Activated CD4-positive, alpha-beta memory T cell treated with anti-CD3 and anti-CD28 coated beads, Interleukin-2, amount 10 ng/mL, durations not matched to agents 7 days and 5 days (primary cell): Measurements from ENCODE around the gene CAVIN2. TPM values are rescaled to one million over a fixed set of nuclear protein-coding genes. Genes with fewer than 3 reads are reported as not detected.

Experiments used
- CTCF ChIA-PET: fragments of 350-600 bp; sonication (Branson Sonifier 250); formaldehyde crosslinking; loops from one replicate; lab custom pipeline; 2021; ENCODE audit warnings: antibody characterized with exemption, inconsistent platforms; lab: Charles Lee
- POLR2A ChIA-PET: fragments of 350-600 bp; sonication (Branson Sonifier 250); formaldehyde crosslinking; loops from one replicate; lab custom pipeline; 2021; ENCODE audit warnings: antibody characterized with exemption; lab: Charles Lee
- DNase-seq: peaks from one replicate; pipeline ENCODE4 v3.0.0-alpha.2; 2020
- H3K27ac Mint-ChIP-seq: one replicate; pipeline ENCODE4 v1.8.0; 2021; ENCODE audit warnings: mild to moderate bottlenecking, mixed read lengths
- H3K27me3 Mint-ChIP-seq: one replicate; pipeline ENCODE4 v1.8.0; 2021; ENCODE audit warnings: mixed read lengths
- H3K36me3 Mint-ChIP-seq: one replicate; pipeline ENCODE4 v1.8.0; 2021; ENCODE audit warnings: low read depth, mixed read lengths
- H3K4me1 Mint-ChIP-seq: one replicate; pipeline ENCODE4 v1.8.0; 2021; ENCODE audit warnings: mixed read lengths
- H3K4me3 Mint-ChIP-seq: one replicate; pipeline ENCODE4 v1.8.0; 2021; ENCODE audit warnings: mild to moderate bottlenecking, mixed read lengths
- H3K9me3 Mint-ChIP-seq: one replicate; pipeline ENCODE4 v1.8.0; 2021; ENCODE audit warnings: mixed read lengths
- total RNA-seq, 2 experiments: library from RNA; stranded (reverse); gene quantifications; one replicate each; pipeline ENCODE4 v1.2.3, GENCODE V29; 2021

CAVIN2 gene
- total RNA-seq, 2 experiments from 2014 or later = not detected

DNA sequence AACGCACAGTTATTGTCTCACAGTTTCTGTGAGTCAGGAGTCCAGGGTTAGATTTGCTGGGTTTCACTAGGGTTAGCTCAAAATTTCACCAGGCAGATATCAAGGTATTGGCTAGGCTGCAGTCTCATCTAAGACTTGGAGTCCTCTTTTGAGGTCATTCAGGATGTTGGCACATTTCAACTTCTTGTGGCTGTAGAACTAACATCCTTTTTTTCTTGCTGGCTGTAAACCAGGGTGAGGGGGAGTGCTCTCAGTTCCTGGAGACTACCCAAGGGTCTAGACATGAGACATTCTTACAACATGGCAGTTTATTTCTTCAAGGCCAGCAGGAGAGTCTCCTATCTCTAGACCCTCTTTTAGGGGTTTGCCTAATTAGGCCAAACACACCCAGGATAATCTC is 12.8 kb upstream of the CAVIN2 start:
- peaks cover 12% of the 10 kb centered on the region for H3K27me3 Mint-ChIP-seq
- no peak overlapping the region for H3K4me3 Mint-ChIP-seq
- CTCF ChIA-PET = no interaction called here
- H3K27ac Mint-ChIP-seq = no peak overlapping the region
- no peak for DNase-seq
- POLR2A ChIA-PET = no interaction called here
- H3K9me3 Mint-ChIP-seq = no peaks in the 10 kb centered on the region
- no peaks in the 10 kb centered on the region for H3K4me1 Mint-ChIP-seq
- H3K36me3 Mint-ChIP-seq = no peaks in the 10 kb centered on the region

DNA sequence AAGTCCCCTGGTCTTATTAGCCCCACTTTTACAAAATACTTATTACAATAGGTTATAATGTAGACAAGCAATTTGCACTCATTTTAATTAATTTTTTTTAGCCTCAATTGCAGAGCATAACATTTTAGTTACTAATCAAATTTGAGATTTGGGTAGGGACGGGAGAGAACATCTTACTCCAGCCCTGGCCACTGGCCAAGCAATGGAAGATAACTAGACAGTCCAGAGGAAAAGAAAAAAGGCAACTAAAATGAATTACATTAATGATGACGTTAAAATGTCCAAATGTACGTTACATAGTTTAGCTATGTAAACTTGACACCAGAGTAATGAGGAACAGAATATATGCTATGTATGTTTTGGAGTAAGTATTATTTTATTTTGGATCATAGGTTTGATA is 11.0 kb upstream of the CAVIN2 start:
- Mint-ChIP-seq H3K27me3 (peaks cover 21% of the 10 kb centered on the region), H3K4me3 (no peak overlapping the region), H3K27ac (no peak overlapping the region), H3K4me1 (no peaks in the 10 kb centered on the region), H3K9me3 (no peaks in the 10 kb centered on the region), H3K36me3 (no peaks in the 10 kb centered on the region)
- ChIA-PET CTCF (no interaction called here), POLR2A (no interaction called here)
- no peak for DNase-seq

DNA sequence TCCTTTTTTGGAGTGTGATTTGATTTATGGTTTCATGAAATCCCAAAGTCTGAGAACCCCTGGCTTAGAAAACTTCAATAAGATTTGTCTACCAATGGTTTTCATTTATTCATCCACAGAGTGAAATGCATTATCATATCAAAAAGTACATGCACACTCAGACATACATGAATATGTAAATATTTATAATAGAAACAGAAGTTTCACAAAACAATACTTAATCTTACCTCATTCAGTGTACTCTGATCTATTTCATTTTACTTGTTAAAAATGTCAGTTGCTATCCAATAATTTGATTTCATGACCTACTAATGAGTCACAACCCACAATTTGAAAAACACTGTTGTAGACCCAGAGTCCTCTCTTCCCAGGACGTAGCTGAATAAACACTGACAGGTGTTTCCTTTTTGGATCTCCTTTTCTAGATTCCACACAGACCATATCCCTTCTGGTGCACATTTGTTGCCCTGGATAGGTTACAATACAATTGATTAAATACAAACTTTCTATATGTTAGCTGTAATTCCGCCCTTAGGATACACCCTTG is 10.4 kb upstream of the CAVIN2 start:
- no peaks in the 10 kb centered on the region for H3K9me3 Mint-ChIP-seq
- H3K36me3 Mint-ChIP-seq = no peaks in the 10 kb centered on the region
- H3K27me3 Mint-ChIP-seq = peaks cover 23% of the 10 kb centered on the region
- no peak for DNase-seq
- no peaks in the 10 kb centered on the region for H3K4me1 Mint-ChIP-seq
- no peak overlapping the region for H3K4me3 Mint-ChIP-seq
- POLR2A ChIA-PET = no interaction called here
- CTCF ChIA-PET = no interaction called here
- no peak overlapping the region for H3K27ac Mint-ChIP-seq

DNA sequence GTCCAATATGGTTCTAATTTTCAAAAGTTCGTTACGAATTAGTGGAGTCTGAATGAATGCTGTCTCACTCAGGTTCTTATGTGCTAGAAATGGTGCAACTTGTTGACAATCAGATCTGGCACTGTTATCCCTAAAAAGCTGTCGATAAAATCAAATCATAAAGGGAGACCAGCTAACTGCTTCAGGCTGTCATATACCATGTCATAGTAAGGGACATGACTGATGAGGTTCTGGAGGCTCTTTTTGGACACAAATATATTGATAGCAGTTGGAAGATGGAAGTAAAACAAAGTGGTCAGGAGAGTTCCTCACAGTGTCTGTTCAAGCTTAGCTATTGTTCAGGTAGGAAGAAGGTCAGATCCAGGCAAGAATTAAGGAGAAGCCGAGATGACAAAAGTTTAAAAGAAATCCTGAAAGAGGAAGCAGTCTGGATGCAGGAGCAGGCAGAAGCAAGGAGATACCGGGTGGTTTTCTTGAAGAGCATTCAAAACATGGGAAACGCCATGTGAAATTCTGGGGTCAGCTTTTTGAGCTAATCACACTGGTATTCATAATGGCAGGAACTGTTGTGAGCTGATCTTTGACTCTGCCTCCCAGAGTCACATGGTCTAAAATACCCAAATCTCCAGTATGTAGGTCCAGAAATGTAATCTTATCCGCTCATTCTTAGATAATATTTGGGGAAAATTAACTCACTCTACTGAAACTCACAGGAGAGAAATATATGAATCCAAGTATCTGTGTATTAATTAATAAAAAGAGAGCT is 9.4 kb upstream of the CAVIN2 start:
- no peak for DNase-seq
- no peak overlapping the region for H3K27ac Mint-ChIP-seq
- H3K36me3 Mint-ChIP-seq = no peaks in the 10 kb centered on the region
- H3K27me3 Mint-ChIP-seq = peaks cover 29% of the 10 kb centered on the region
- ChIA-PET CTCF (no interaction called here), POLR2A (no interaction called here)
- no peaks in the 10 kb centered on the region for H3K9me3 Mint-ChIP-seq
- H3K4me1 Mint-ChIP-seq = no peaks in the 10 kb centered on the region
- H3K4me3 Mint-ChIP-seq = no peak overlapping the region

DNA sequence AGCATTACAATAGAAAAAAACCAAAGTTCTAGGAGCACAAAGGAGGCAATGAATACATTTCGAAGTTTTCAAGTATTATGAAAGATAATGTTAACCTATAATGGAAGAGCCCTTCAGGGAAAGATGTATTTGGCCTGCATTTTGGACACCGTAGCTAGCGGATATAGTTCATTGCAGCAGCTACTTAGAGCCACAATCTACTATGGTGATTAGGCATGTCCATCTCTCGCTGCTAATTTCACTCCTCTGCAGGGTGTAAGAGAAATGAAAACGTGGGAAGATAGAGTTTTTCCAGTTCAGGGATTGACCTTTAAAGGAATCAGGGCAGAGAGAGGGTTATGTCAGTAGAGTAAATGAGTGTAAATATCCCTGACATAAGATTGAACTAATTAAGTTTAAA is 8.5 kb upstream of the CAVIN2 start:
- Mint-ChIP-seq H3K36me3 (no peaks in the 10 kb centered on the region), H3K27me3 (peaks cover 30% of the 10 kb centered on the region), H3K9me3 (no peaks in the 10 kb centered on the region), H3K4me1 (no peaks in the 10 kb centered on the region), H3K4me3 (no peak overlapping the region), H3K27ac (no peak overlapping the region)
- POLR2A ChIA-PET = no interaction called here
- CTCF ChIA-PET = no interaction called here
- no peak for DNase-seq

DNA sequence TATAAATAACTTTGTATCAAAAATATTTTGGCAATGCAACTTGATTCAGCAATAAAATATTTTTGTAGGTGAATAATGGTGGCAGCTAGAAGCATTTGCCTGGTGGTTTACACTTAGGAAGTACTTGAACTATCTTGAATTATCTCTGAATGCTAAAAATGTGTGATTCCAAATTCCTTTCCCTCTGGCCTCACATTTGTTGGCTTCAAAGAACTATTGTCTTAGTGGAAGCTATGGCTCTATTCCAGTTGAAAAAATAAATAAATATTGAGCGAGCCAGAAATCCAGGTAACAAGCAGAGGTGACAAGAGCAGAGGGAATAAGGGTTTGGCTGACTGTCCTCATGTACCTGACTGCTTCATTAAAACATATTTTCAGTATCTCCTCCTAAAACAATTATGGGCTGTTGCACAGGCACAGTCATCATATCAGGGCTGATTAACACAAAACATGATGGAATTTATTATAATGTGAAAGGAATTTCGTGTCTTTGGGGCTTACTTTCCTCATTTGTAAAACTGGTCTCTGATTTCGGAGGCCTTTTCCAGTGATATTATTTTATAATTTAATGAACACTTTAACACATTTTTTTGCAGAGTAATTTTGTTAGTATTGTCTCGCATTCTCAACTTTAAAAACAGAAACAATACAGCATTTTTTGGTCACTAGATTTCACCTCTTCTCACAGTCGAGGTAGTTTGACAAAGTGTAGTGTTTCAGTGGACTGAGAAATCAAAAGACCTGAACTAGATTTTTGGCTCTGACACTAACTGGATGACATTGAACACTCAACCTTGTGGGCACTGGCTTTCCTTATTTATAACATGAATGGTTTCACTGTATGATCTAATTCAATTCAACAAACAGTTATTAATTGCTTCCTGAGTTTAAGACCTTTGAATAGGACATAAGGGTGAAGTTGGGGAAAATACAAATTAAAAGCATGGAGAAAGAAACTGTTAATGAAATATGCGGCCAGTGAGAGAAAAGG is 7.8 kb upstream of the CAVIN2 start:
- Mint-ChIP-seq H3K27ac (no peak overlapping the region), H3K4me1 (no peaks in the 10 kb centered on the region), H3K9me3 (no peaks in the 10 kb centered on the region), H3K4me3 (no peak overlapping the region), H3K27me3 (peaks cover 34% of the 10 kb centered on the region), H3K36me3 (no peaks in the 10 kb centered on the region)
- CTCF ChIA-PET = interaction anchor here (1.0 kb wide), 1 partner anchor 291 kb away, joined by 3 read pairs; no protein-coding TSS in a partner anchor
- no peak for DNase-seq
- POLR2A ChIA-PET = no interaction called here

DNA sequence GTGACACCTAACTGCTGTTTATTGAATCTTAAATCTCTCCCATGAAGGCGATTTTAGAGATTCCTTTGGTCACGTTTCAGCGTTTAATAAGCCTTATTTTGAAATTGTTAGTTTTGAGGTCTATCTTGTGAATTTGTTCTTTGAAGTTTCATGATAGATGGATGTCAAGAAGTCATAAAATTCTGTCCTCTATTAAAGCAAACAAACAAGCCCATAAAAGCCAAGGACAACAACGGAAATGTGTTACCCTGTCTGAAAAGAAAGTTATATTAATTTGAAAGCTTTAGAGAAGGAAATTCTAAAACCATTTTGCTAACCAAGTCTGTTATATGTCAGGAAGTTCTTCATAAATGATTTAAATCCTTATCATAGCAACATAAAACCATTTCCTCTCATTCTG is 7.0 kb upstream of the CAVIN2 start:
- Mint-ChIP-seq H3K4me1 (no peaks in the 10 kb centered on the region), H3K36me3 (no peaks in the 10 kb centered on the region), H3K27me3 (peaks cover 37% of the 10 kb centered on the region), H3K9me3 (no peaks in the 10 kb centered on the region), H3K4me3 (no peak overlapping the region), H3K27ac (no peak overlapping the region)
- no peak for DNase-seq
- ChIA-PET POLR2A (no interaction called here), CTCF (interaction anchor here (1.0 kb wide), 1 partner anchor 290 kb away, joined by 3 read pairs; no protein-coding TSS in a partner anchor)

DNA sequence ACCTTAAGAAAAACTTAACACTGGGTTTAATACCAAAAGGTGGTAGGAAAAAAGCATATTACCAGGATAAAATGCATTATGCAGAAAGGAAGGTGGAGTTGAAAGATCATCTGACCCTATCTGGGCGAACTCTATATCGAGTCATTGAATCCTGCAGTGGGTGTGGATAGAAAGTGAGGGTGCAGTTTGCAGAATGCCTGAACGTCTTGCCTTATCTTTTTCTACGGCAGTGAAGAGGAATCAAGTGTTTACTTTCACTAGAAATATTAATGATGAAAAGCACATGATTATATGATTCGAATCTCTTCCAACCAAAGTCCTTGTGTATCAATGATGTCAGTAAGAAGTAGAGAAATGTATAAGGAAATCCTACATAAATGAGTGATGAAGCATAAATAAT is 4.3 kb upstream of the CAVIN2 start:
- Mint-ChIP-seq H3K27me3 (peaks cover 56% of the 10 kb centered on the region), H3K4me1 (peaks cover under 1% of the 10 kb centered on the region), H3K4me3 (no peak overlapping the region), H3K36me3 (no peaks in the 10 kb centered on the region), H3K9me3 (no peaks in the 10 kb centered on the region), H3K27ac (no peak overlapping the region)
- ChIA-PET POLR2A (no interaction called here), CTCF (no interaction called here)
- no peak for DNase-seq

DNA sequence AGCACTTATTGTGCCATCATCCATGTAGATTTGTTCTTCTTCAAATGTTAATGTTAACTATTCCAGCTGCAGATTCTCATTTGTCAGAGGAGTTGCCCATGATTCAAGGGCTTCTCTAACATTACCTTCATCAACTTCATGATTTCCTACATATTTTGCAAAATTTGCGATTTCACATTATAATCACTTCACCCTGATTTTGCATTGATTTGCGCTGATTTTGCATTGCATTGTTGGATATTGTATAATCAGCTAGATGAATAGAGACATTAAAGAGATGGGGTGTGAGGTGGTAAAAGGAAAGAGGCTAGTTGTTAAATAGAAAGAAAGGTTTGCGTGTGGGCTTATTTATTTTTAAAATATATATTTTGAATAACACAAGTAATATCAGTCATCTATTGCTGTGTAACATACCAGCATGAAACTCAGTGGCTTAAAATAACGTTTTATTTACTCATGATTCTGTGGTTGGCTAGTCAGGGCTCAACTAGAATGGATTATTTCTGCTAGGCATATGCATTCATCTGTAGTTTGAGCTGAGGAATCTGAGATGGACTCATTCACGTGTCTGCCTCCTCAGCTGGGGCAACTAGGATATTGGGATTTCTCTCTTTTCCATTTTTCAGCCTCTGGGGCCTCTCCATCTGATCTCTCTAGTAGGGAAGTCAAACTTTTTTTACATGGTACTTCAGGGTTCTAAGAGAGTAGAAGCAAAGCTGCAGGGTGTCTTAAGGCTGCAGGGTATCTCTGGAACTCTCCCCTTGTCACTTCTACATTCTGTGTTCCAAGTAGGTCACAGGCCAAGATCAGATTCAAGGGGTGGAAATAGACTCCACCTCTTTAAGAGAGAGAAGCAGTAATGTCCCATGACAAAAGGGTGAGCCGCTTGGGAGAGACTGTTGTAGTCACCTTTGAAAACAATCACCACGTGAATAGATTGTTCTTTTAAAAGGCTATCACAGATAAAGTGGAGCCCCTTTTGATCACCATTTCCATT is 2.2 kb upstream of the CAVIN2 start:
- ChIA-PET POLR2A (no interaction called here), CTCF (no interaction called here)
- H3K4me3 Mint-ChIP-seq = no peak overlapping the region
- H3K4me1 Mint-ChIP-seq = peaks cover 2% of the 10 kb centered on the region
- H3K27ac Mint-ChIP-seq = no peak overlapping the region
- peaks cover 59% of the 10 kb centered on the region for H3K27me3 Mint-ChIP-seq
- H3K9me3 Mint-ChIP-seq = no peaks in the 10 kb centered on the region
- DNase-seq = no peak
- no peaks in the 10 kb centered on the region for H3K36me3 Mint-ChIP-seq

DNA sequence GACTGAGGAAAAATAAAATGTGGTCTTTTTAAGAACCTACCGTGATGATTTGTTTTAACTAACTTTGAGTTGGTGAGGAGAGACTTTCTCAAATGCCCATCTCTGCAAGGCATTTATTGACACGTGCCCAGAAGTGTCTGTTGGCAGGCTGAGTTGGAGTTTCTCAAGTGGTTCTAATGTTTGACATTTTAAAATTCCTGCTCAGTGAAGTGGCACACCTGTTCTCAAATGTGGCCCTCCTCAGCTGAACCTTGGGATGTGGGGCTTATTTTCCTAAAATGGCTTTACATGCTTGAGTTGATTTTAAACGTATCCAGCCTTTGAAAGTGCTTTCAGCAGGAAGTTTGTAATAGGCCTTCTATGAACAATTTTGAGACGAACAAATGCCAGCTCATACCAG is 876 bp upstream of the CAVIN2 start:
- Mint-ChIP-seq H3K36me3 (no peaks in the 10 kb centered on the region), H3K4me1 (peaks cover 2% of the 10 kb centered on the region), H3K27me3 (peaks cover 54% of the 10 kb centered on the region), H3K4me3 (no peak overlapping the region), H3K27ac (no peak overlapping the region), H3K9me3 (no peaks in the 10 kb centered on the region)
- DNase-seq = no peak
- POLR2A ChIA-PET = no interaction called here
- CTCF ChIA-PET = no interaction called here

DNA sequence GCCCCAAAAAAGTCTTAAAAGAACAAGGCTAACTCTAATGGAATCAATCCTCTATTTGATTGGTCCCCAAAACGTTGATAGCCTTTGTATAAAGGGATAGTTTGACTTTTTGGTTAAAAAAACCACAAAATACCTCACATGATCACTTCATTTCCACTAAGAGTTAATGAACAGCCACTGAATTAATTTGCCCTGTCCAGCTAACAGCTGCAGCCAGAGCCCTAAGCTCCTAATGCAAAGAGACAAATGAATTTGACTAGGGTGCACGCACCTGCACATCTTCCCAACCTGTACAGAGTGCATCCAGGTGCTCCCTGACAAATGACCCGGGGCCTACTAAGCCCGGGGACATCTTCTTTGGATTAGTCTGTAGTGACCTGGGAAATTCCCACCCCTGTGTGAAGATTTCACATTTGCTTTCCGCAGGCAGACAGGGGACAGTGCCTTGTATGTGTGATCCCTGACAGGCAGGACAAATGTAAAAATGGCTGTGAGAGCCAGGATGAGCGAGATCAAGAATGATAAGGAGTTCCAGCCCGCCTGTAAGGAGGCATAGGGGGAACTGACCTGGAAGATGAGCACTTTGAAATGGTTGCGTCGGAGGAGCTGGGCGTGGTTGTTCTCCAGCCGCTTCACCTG is 893 bp downstream of the CAVIN2 start:
- peaks cover 47% of the 10 kb centered on the region for H3K27me3 Mint-ChIP-seq

DNA sequence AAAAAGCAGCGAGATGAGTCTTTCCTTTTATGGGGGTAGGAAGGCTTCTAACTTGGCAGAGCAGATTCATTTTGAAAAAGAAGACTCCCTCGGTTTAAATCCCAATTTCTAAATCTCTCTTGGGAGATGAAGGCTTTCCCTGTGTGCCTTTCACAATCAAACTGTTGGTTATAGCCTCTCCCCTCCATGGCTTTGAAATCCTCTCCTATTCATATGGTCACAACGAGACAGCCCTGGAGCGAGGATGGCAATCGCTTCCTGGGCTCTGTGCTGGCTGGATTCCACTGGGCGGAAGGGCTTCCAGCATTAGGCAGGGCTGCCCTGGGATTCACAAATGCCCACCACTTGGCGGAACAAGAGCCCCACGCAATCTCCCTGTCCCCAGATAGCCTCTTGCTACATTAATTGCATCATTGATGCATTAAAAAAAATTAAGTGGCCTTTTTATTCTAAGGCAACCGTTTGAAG is 1.6 kb downstream of the CAVIN2 start:
- H3K4me3 Mint-ChIP-seq = no peak overlapping the region
- peaks cover 49% of the 10 kb centered on the region for H3K27me3 Mint-ChIP-seq
- no peaks in the 10 kb centered on the region for H3K36me3 Mint-ChIP-seq
- H3K4me1 Mint-ChIP-seq = peaks cover 2% of the 10 kb centered on the region
- H3K27ac Mint-ChIP-seq = no peak overlapping the region
- DNase-seq = no peak
- POLR2A ChIA-PET = no interaction called here
- CTCF ChIA-PET = no interaction called here
- H3K9me3 Mint-ChIP-seq = no peaks in the 10 kb centered on the region

More for the DNA sequence above, 893 bp downstream of the CAVIN2 start:
- no peaks in the 10 kb centered on the region for H3K9me3 Mint-ChIP-seq
- no peaks in the 10 kb centered on the region for H3K36me3 Mint-ChIP-seq
- ChIA-PET CTCF (interaction anchor here (1.0 kb wide), 1 partner anchor 279 kb away, joined by 3 read pairs; no protein-coding TSS in a partner anchor), POLR2A (no interaction called here)
- no peak overlapping the region for H3K4me3 Mint-ChIP-seq
- H3K27ac Mint-ChIP-seq = no peak overlapping the region
- no peak for DNase-seq
- H3K4me1 Mint-ChIP-seq = peaks cover 2% of the 10 kb centered on the region
